Measurements from ENCODE around the gene ICAM4.

ICAM4 gene

DNA sequence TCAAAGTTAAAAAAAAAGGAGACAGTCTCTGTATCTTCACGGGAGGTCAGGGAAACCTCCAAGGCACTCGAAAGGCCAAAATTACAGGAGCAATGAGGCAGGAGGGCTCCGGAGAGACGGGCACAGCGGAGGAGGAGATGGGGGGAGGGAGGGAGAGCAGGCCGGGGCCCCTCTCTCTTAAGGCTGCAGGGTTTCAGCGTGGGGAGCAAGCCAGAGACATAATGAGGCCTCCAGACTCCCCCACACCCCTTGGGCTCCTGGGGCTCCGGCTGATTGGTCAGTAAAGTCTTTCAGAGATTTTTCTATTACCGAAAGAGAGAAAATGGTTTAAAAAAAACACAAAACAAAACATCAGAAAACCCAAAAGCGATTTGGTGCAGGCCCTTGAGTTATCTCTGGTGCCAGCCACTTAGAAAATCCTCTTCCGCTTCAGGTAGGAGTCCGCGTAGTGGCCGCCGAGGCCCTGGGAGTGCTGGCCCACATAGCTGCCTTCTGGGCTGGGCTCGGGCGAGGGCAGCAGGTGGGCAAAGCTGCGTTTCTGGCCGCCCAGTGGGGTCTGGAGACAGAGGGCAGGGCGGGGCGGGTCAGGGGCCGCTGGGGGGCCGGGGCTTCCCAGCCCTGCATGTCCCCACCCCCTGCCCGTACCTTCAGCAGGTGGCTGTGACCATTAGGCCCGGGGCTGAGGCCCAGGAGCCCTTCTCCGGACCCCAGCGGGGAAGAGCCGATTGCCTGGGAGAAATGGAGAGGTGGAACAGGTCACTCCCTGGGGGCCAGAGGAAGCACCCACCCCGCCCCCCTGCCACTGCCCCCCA is 30.5 kb downstream of the ICAM4 start:
- in situ Hi-C loops (cut with HindIII; ENCODE audit: low sequenced_read_pairs), result no loop called here

GRCh38 chr19:10317857-10318462 is 31.2 kb downstream of the ICAM4 start:
- in situ Hi-C loops (cut with HindIII; ENCODE audit: low sequenced_read_pairs), result no loop called here

GRCh38 chr19:10318807-10319682 is 32.3 kb downstream of the ICAM4 start:
- in situ Hi-C loops (cut with HindIII; ENCODE audit: low sequenced_read_pairs), result no loop called here

GRCh38 chr19:10320602-10321416 is 34.1 kb downstream of the ICAM4 start:
- in situ Hi-C loops (cut with HindIII; ENCODE audit: low sequenced_read_pairs), result no loop called here

DNA sequence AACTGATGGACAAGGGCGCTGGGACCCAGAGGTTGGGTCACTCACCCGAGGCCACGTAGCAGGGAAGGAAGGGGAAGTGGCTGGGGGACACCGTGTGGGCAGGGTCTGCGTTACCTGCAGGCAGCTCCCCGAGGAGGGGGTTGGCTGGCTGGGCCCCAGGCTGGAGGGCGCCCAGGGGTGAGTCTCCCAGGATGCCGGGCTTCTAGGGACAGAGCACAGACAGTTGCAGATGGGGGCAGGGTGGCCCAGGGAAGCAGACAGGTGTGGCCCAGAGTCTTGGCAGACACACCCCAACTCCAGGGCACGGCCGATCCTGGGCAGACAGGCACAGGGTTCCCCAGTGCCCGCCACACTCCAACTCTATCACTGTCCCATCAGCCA is 34.7 kb downstream of the ICAM4 start:
- in situ Hi-C loops (cut with HindIII; ENCODE audit: low sequenced_read_pairs), result no loop called here

DNA sequence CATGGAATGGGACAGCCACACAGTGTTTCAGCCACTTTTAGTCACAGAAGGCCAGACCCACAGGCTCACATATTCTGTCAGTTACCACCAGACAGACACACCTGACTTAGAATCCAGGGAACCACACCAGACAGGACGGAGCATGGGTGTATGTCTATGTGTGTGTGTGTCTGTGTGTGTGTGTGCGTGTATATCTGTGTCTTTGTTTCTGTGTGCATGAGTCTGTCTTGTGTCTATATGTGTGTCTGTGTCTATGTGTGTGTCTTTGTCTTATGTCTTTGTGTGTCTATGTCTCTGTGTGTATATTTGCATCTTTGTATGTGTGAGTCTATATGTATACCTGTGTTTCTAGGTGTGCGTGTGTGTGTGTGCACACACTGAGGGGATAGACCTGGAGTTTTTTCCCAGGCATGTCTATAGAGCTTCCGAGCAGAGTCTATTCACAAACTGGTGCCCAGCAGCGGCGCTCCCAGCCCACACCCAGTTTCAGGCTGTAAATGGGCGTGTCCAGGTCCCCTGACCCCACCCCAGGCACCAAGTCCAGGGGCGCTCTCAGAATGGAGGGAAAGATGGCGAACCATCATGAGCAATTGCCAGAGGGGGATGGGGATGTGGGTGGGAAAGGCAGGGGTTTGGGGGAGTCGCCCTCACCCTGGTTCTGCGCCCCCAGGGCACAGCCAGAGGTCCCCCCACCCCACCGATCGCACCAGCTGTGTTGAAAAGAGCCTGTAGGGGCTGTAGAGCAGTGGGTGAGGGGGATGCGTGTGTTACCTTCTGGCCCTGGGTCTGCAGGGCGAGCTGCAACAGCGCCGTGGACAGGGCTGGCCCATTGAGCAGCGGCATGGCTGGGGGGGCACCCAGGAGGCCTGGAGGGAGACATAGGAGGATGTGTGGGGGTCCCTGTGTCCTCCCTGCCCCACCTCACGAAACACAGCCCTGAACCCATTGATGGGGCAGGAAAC is 35.4 kb downstream of the ICAM4 start:
- in situ Hi-C loops (cut with HindIII; ENCODE audit: low sequenced_read_pairs), result no loop called here

- in situ Hi-C loops (cut with HindIII; ENCODE audit: low sequenced_read_pairs), result no loop called here
Measured at GRCh38 chr19:10325732-10326131, 39.0 kb downstream of the ICAM4 start.

- in situ Hi-C loops (cut with HindIII; ENCODE audit: low sequenced_read_pairs), result no loop called here
Measured at GRCh38 chr19:10327793-10328192, 41.0 kb downstream of the ICAM4 start.

GRCh38 chr19:10328558-10329429 is 42.0 kb downstream of the ICAM4 start:
- in situ Hi-C loops (cut with HindIII; ENCODE audit: low sequenced_read_pairs), result no loop called here

DNA sequence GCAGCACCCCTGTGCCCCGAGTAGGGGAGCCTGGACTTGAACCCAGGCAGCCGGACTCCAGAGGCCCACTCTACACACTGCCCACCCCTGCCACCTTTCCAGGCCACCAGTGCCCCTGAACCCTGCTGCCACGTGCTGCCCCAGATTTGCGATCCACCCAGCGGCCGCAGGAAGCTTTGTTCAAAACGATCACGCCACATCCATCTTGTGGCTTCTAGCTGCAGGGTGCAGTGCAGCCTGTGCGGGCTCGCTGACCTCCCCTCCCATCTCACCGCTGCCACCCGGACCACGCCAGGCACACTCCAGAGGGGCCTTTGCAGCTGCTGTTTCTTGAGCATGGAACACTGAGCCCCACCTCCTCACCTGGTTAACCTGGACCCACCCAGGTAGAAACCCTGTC is 42.8 kb downstream of the ICAM4 start:
- in situ Hi-C loops (cut with HindIII; ENCODE audit: low sequenced_read_pairs), result no loop called here

DNA sequence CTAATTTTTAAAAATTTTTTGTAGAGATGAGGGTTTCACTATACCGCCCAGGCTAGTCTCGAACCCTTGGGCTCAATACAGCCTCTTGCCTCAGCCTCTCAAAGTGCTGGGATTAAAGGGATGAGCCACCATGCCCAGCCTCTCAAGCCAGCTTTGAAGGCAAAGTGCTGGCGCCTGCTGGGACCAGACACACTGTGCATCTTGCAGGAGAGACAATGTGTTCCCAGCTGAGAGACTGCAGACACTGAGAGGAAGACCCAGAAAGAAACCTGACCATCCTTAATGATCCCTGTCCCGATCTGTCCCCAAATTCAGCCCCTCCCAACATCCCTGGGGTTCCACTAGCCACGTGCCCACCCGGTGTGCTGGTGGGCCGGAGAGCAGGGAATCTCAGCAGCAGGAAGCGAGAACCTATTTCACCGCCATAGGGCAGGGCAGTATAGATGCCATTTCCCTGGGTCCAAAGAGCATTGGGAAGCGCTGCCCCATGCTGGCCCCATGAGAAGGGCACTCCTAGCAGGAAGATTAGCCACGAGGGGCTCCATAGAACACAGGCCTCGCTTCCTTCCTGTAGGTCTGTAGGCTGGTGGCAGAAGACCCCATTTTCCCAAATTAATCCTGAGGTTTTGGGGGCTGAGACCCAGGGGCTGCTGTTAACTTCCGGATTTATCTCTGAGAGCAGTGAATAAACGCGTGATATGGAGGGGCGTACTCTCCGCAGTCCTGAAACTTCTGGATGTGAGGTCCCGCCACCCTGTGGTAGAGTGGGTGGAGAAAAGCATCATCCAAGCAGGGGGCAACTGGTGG is 45.6 kb downstream of the ICAM4 start:
- in situ Hi-C loops (cut with HindIII; ENCODE audit: low sequenced_read_pairs), result no loop called here

DNA sequence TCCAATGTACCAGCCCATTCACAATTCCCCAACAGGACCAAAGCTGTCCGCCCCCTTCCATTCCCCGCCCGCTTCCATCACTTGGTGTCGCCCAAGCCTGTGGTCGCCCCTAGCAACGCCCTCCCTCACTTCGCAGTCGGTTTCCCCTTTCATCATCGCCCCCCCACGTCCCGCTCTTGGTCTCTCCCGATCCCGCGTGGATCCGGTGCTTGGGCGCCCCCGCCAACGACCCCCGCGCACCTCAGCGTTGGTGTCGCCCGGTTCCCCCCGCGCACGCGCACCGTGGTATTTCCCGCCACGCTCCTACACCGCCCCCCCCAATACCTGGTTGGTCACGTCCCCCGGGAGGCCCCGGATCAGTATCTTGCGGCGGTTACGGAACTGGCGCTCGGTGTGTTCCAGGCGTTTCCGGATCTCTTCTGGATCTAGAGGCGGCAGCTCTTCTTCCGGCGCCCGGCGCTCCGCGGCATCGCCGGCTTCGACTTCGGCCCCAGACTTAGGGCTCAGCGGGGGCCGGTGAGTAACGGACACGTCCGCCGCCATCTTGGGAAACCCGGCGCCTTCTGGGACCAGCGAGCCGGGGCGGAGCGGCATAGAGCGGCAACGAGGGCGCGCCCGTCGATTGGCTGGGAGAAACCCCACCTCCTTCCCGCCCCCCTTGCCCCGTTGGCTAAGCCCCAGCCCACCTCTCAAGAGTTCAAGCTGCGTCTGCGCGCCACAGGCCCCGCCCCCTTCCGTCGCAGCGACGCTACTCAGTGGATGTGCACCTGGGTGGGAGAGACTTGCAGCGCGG is 46.4 kb downstream of the ICAM4 start, which contains the start of gene RAVER1:
RAVER1 (minus strand) TSS at position 565 of the 793 bp plus-strand sequence; CDS start at position 543, 22 bp downstream.
- in situ Hi-C loops (cut with HindIII; ENCODE audit: low sequenced_read_pairs), result no loop called here

DNA sequence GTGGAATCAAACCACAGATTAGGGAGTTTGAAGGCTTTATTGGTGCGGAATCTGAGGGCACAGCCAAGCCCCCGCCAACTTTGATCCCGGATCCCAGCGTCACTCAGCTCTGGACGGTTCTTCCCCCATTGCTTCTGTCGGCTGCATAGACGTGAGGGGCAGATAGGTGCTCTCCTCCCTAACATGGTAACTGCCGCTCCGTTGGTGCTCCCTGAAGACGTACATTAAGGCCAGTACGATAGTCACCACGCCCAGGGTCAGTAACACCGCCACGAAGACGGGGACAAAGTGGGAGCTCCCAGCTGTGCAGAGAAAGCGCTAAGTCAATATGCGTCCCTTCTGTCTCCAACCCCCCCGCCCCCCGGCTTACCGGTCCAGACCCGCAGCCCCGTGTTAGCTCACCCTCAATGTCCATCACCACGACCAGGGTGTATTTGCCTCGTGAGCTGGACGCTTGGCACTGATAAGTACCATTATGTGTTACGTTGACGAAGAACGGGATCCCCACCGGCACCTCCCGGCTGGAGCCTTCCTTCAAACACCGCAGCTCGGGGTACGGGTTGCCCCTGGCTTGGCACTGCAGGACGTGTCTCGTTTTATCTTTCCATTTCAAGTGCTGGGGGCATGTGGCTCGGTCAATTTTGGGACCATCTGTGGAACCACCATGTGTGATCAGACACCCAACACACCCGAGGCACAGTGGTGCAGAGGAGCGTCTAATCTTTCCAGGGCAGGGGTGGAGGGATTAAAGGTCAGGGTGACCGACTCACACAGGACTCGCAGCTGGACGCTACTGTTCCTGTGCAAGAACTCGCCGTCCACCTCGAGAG is 47.2 kb downstream of the ICAM4 start:
- in situ Hi-C loops (cut with HindIII; ENCODE audit: low sequenced_read_pairs), result no loop called here

DNA sequence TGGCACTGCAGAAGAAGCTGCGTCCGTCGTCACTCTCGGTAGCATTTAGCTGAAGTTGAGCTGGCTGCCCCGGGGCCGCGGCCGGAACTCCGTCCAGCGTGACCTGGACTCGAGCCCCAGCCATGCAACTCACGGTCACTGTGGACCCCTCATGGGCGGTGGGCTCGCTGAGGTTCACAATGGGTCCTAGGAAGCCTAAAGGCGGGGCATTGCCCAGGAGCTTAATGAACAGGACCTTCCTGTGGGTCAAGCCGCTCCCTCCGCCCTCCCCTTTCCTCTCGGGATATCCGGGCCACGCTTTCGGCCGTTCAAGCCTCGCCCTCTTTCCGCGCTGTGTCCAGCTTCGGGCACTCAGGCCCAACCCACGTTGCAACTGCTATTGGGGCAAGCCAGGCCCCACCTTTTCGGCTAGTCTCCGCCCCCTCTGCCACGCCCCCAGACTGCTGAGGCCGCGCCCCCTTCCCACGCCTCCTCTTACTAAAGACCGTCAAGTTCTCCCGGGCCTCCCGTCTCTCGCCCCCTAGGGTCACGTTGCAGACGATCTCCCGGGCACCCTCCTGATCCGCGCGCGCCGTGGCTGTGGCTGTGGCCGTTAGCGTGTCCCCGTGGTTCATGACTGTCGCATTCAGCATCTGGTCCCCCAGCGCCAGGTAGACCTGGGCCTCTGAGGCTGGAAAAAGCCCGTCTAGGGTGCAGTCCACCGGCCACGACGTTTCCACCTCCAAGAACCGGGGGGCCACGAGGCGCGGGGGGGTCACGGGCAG is 48.0 kb downstream of the ICAM4 start:
- in situ Hi-C loops (cut with HindIII; ENCODE audit: low sequenced_read_pairs), result no loop called here

DNA sequence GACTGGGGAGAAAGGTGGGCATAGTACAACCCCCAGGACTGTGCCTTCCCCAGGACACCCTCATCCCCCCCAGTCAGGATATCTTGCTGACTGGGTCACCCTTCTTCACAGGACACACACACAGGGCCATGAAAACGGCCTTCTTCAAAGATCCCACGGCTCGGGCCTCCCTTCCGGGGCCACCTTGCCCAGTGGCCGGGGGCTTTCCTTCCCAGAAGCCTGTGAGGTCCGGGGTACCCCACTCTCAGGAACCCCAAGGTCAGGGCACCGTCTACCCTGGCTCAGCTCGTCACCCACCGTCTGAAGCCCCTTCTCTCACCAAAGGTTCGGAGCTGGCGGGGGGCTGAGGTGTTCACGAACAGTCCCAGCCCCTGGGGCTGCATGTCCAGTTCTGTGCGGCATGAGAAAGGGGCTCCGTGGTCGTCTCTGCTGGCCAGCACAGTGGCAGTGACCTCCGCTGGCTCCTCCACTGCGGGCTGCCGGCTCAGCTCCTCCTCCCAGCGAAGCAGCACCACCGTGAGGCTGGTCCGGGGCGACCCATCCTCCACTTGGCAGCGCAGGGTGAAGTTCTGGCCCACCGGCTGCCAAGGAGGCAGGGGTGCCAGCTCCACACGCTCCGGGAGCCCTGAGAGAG is 48.7 kb downstream of the ICAM4 start:
- in situ Hi-C loops (cut with HindIII; ENCODE audit: low sequenced_read_pairs), result no loop called here
